PFSK-1 (cell line): ENCODE measurements around the gene CD2BP2.

Experiments used
- FOXP2 ChIP-seq: optimal IDR thresholded peaks from 2 replicates; pipeline ENCODE3; 2011; ENCODE audit warnings: borderline replicate concordance, control low read depth, inconsistent platforms; ENCODE audit not compliant: insufficient read depth; ENCODE audit errors: extremely low read length, extremely low read depth
- POLR2AphosphoS5 ChIP-seq: IDR thresholded peaks from 2 replicates; pipeline ENCODE4 v1.6.1; 2012; ENCODE audit warnings: low read depth, mild to moderate bottlenecking, control low read depth, low read length, moderate library complexity
- SIN3A ChIP-seq: IDR thresholded peaks from 2 replicates; pipeline ENCODE4 v1.6.1; 2012; ENCODE audit warnings: mild to moderate bottlenecking, low read length, moderate library complexity, borderline replicate concordance; ENCODE audit not compliant: insufficient read depth
- TAF1 ChIP-seq: IDR thresholded peaks from 2 replicates; pipeline ENCODE4 v1.6.1; 2012; ENCODE audit warnings: low read length, control low read depth, borderline replicate concordance; ENCODE audit not compliant: insufficient read depth
- TF ChIP-seq, protein P1 (sequence below), 2 experiments: IDR thresholded peaks; 2 replicates each; pipeline versions ENCODE4 v1.6.1 to v1.8.0; 2011 to 2012; ENCODE audit warnings: low read depth in 2 of 2, low read length in 2 of 2, control low read depth in 1 of 2, inconsistent platforms in 1 of 2, mild to moderate bottlenecking in 1 of 2, moderate library complexity in 1 of 2; ENCODE audit not compliant: insufficient read depth in 1 of 2

Gene CD2BP2

GRCh38 chr16:30367349-30368009 is 12.4 kb upstream of the CD2BP2 start:
- TF ChIP-seq, protein P1, sequence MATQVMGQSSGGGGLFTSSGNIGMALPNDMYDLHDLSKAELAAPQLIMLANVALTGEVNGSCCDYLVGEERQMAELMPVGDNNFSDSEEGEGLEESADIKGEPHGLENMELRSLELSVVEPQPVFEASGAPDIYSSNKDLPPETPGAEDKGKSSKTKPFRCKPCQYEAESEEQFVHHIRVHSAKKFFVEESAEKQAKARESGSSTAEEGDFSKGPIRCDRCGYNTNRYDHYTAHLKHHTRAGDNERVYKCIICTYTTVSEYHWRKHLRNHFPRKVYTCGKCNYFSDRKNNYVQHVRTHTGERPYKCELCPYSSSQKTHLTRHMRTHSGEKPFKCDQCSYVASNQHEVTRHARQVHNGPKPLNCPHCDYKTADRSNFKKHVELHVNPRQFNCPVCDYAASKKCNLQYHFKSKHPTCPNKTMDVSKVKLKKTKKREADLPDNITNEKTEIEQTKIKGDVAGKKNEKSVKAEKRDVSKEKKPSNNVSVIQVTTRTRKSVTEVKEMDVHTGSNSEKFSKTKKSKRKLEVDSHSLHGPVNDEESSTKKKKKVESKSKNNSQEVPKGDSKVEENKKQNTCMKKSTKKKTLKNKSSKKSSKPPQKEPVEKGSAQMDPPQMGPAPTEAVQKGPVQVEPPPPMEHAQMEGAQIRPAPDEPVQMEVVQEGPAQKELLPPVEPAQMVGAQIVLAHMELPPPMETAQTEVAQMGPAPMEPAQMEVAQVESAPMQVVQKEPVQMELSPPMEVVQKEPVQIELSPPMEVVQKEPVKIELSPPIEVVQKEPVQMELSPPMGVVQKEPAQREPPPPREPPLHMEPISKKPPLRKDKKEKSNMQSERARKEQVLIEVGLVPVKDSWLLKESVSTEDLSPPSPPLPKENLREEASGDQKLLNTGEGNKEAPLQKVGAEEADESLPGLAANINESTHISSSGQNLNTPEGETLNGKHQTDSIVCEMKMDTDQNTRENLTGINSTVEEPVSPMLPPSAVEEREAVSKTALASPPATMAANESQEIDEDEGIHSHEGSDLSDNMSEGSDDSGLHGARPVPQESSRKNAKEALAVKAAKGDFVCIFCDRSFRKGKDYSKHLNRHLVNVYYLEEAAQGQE (IDR thresholded peaks at IDR 0.05; ENCODE audit: insufficient read depth in 1 of 2, low read depth in 2 of 2, low read length in 2 of 2), result no peak
- TF ChIP-seq FOXP2 (no peak), POLR2AphosphoS5 (no peak), SIN3A (no peak), TAF1 (no peak)

GRCh38 chr16:30366511-30366910 is 11.4 kb upstream of the CD2BP2 start:
- no peak for TF ChIP-seq POLR2AphosphoS5
- TF ChIP-seq, protein P1 (IDR thresholded peaks at IDR 0.05; ENCODE audit: insufficient read depth in 1 of 2, low read depth in 2 of 2, low read length in 2 of 2), result no peak

DNA sequence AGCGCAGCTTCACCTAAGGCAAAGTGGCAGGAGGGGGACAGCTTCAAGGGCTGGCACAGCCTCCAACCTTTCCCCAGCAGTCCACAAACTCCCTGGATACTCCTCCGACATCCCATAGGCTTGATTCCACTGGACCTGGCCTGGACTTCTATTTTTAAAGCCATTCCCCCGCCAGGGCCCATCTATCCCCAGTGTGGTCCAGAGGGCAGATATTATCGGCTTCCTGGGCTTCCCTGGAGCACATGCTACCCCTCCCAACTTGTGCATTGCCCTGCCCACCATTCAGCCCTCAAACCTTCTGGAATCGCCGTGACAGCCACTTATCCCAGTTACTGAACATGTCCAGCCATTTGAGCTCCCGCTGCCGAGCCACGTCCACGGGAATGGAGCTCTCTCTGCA is 10.1 kb upstream of the CD2BP2 start:
- TF ChIP-seq FOXP2, result no peak
- TF ChIP-seq, protein P1 (IDR thresholded peaks at IDR 0.05; ENCODE audit: insufficient read depth in 1 of 2, low read depth in 2 of 2, low read length in 2 of 2), result no peak
- no peak for TF ChIP-seq SIN3A
- TF ChIP-seq TAF1, result no peak
- TF ChIP-seq POLR2AphosphoS5, result no peak

GRCh38 chr16:30361180-30361579 is 6.1 kb upstream of the CD2BP2 start:
- TF ChIP-seq POLR2AphosphoS5 (no peak), FOXP2 (no peak), TAF1 (no peak), SIN3A (no peak)
- TF ChIP-seq, protein P1 (IDR thresholded peaks at IDR 0.05; ENCODE audit: insufficient read depth in 1 of 2, low read depth in 2 of 2, low read length in 2 of 2), result no peak

- no peak for TF ChIP-seq TAF1
- no peak for TF ChIP-seq POLR2AphosphoS5
- no peak for TF ChIP-seq SIN3A
- TF ChIP-seq FOXP2, result no peak
- TF ChIP-seq, protein P1 (IDR thresholded peaks at IDR 0.05; ENCODE audit: insufficient read depth in 1 of 2, low read depth in 2 of 2, low read length in 2 of 2), result no peak
Measured at GRCh38 chr16:30359871-30360170, 4.7 kb upstream of the CD2BP2 start.
